GM12878 (cell line): Measurements from ENCODE around the gene ERG. TPM values are rescaled to one million over a fixed set of nuclear protein-coding genes. Genes with fewer than 3 reads are reported as not detected.

Experiments used
- ATAC-seq: fragments of 200-7000 bp; cut with Tn5 transposase; 3 replicates; pipeline ENCODE4 v1.9.1; 2020; ENCODE audit warnings: mild to moderate bottlenecking, moderate library complexity
- BruUV-seq: library from RNA; stranded (reverse); fragments of 400-500 nt; replicated peaks from 2 replicates; lab custom pipeline; 2021; lab: Mats Ljungman, UMichigan
- CTCF ChIA-PET: fragments of 300-600 bp; sonication (Branson Sonifier 250); formaldehyde crosslinking; extraction: SDS; loops from one replicate; lab custom pipeline; 2021; ENCODE audit warnings: inconsistent platforms; lab: Yijun Ruan, JAX
- POLR2A ChIA-PET: fragments of 350-600 bp; formaldehyde crosslinking; extraction: SDS; loops from one replicate; lab custom pipeline; 2021; ENCODE audit warnings: inconsistent platforms; lab: Charles Lee
- RAD21 ChIA-PET: fragments of 300-600 bp; sonication (Branson Sonifier 250); formaldehyde crosslinking; loops from one replicate; lab custom pipeline; 2023; ENCODE audit warnings: antibody characterized with exemption; ENCODE audit not compliant: unreplicated experiment; lab: Charles Lee
- SMC1A ChIA-PET: fragments of 300-600 bp; sonication (Branson Sonifier 250); formaldehyde crosslinking; loops from one replicate; lab custom pipeline; 2023; ENCODE audit not compliant: unreplicated experiment, uncharacterized antibody; lab: Charles Lee
- DNase-seq: peaks from one replicate; pipeline ENCODE4 v3.0.0-alpha.2; 2011; ENCODE audit warnings: low read depth, low spot score
- FAIRE-seq: peaks from 3 replicates; lab custom pipeline; 2011; peaks lifted over from hg19 to GRCh38; lab: Jason Lieb, UNC
- H2AFZ ChIP-seq: 2 replicates; pipeline ENCODE4 v1.6.0; 2011; ENCODE audit warnings: low read depth, low read length, control low read depth; ENCODE audit not compliant: control insufficient read depth
- H3K27ac ChIP-seq: 2 replicates; pipeline ENCODE4 v1.5.1; 2011; ENCODE audit warnings: control low read depth; ENCODE audit not compliant: control insufficient read depth, insufficient read depth
- H3K27me3 ChIP-seq, 2 experiments: replicated peaks in 1 of 2; 2 replicates each; pipeline versions ENCODE4 v1.6.0 to v1.6.1; 2011; ENCODE audit warnings: low read length in 1 of 2; ENCODE audit not compliant: control insufficient read depth in 2 of 2, insufficient read depth in 2 of 2
- H3K36me3 ChIP-seq, 2 experiments: 2 replicates each; pipeline ENCODE4 v1.5.1; 2011; ENCODE audit warnings: low read length in 1 of 2; ENCODE audit not compliant: control insufficient read depth in 2 of 2, insufficient read depth in 2 of 2
- H3K4me1 ChIP-seq: 2 replicates; pipeline ENCODE4 v1.6.1; 2011; ENCODE audit warnings: mild to moderate bottlenecking, low read length, moderate library complexity, mixed read lengths; ENCODE audit not compliant: control insufficient read depth, insufficient read depth
- H3K4me2 ChIP-seq: 2 replicates; pipeline ENCODE4 v1.6.0; 2011; ENCODE audit warnings: control low read depth; ENCODE audit not compliant: control insufficient read depth, insufficient read depth
- H3K4me3 ChIP-seq: fragments of 200-600 bp; sonication (generic); 2 replicates; pipeline ENCODE4 v1.5.1; 2016
- H3K79me2 ChIP-seq: 2 replicates; pipeline ENCODE4 v1.6.0; 2011; ENCODE audit warnings: low read length; ENCODE audit not compliant: control insufficient read depth, insufficient read depth
- H3K9ac ChIP-seq: 2 replicates; pipeline ENCODE4 v1.8.0; 2011; ENCODE audit warnings: low read length, control low read depth, mixed read lengths; ENCODE audit not compliant: control insufficient read depth, insufficient read depth
- H3K9me3 ChIP-seq: replicated peaks from 3 replicates; pipeline ENCODE4 v1.5.1; 2011; ENCODE audit warnings: mild to moderate bottlenecking, low read length; ENCODE audit not compliant: control insufficient read depth, insufficient read depth
- H4K20me1 ChIP-seq: 2 replicates; pipeline ENCODE4 v1.6.0; 2011; ENCODE audit not compliant: control insufficient read depth, insufficient read depth
- CBX5 ChIP-seq: sonication (generic); IDR thresholded peaks from 2 replicates; pipeline ENCODE4 v1.6.1; 2016; ENCODE audit warnings: low read depth, moderate library complexity, mild to moderate bottlenecking, inconsistent platforms
- HDAC6 ChIP-seq: fragments of 200-600 bp; sonication (generic); IDR thresholded peaks from one replicate; pipeline ENCODE4 v1.8.0; 2017; ENCODE audit warnings: antibody characterized with exemption; ENCODE audit not compliant: unreplicated experiment
- HSF1 ChIP-seq: fragments of 150-350 bp; IDR thresholded peaks from 2 replicates; pipeline ENCODE4 v1.6.1; 2014; ENCODE audit warnings: mild to moderate bottlenecking, low read depth, low read length
- KDM1A ChIP-seq: fragments of 200-600 bp; sonication (generic); IDR thresholded peaks from 2 replicates; pipeline ENCODE4 v1.6.1; 2016; ENCODE audit warnings: borderline replicate concordance
- PKNOX1 ChIP-seq: fragments of 450-650 bp; IDR thresholded peaks from 2 replicates; pipeline ENCODE4 v1.6.1; 2016; ENCODE audit warnings: mild to moderate bottlenecking
- POU2F2 ChIP-seq: IDR thresholded peaks from 3 replicates; pipeline ENCODE4 v1.6.1; 2011; ENCODE audit warnings: low read depth, mild to moderate bottlenecking, low read length, borderline replicate concordance
- RB1 ChIP-seq: fragments of 450-650 bp; formaldehyde crosslinking; IDR thresholded peaks from 2 replicates; pipeline ENCODE4 v1.6.1; 2017; ENCODE audit warnings: mild to moderate bottlenecking, borderline replicate concordance
- SUZ12 ChIP-seq: fragments of 200-600 bp; sonication (generic); IDR thresholded peaks from one replicate; pipeline ENCODE4 v1.6.1; 2018; ENCODE audit warnings: antibody characterized with exemption, mild to moderate bottlenecking; ENCODE audit not compliant: unreplicated experiment
- WRNIP1 ChIP-seq: IDR thresholded peaks from 2 replicates; pipeline ENCODE4 v1.6.1; 2011; ENCODE audit warnings: low read depth, low read length, improper control_type of control experiment, borderline replicate concordance
- ZBED1 ChIP-seq: IDR thresholded peaks from 2 replicates; pipeline ENCODE4 v1.6.1; 2016; ENCODE audit warnings: borderline replicate concordance
- WGBS: methylation state at CpG from one replicate; pipeline ENCODE4 v1.1.6; 2016; ENCODE audit warnings: low lambda C conversion rate; ENCODE audit not compliant: insufficient replicate concordance, insufficient coverage; ENCODE audit errors: missing lambda C conversion rate; 5-methylcytosine and 5-hydroxymethylcytosine counted together
- in situ Hi-C: fragments of 300-500 bp; cut with MboI; formaldehyde crosslinking; loops from 9 replicates; pipeline ENCODE4 v1.14.3; 2018; ENCODE audit warnings: mixed read lengths
- intact Hi-C: fragments of 100-400 bp; cut with micrococcal nuclease; formaldehyde crosslinking; loops from one replicate; pipeline ENCODE4 v1.14.2; 2022; ENCODE audit not compliant: unreplicated experiment
- polyA plus RNA-seq, 11 experiments: library from polyadenylated mRNA; depleted of rRNA in 4 of 11; unstranded in 6 of 11; stranded (reverse) in 5 of 11; fragments of >200 nt; fragmentation: Nextera tagmentation in 4 of 11; fragmentation: Illumina TruSeq in 1 of 11; extraction: Ambion mirVana in 4 of 11; extraction: Trizol in 1 of 11; gene quantifications; 1 replicate in 1 of 11; 2 replicates in 10 of 11; pipeline versions ENCODE4 v1.2.1 to v1.2.3, GENCODE V29; 2011 to 2016; ENCODE audit warnings: inconsistent platforms in 2 of 11, missing spikeins in 2 of 11, low read depth in 1 of 11
- total RNA-seq, 4 experiments: library from RNA; depleted of rRNA in 3 of 4; stranded (reverse); fragments of >200 nt in 3 of 4; fragmentation: Illumina TruSeq in 1 of 4; extraction: Trizol in 1 of 4; gene quantifications; 2 replicates each; pipeline versions ENCODE4 v1.2.1 to v1.2.3, GENCODE V29; 2013 to 2021

The ERG gene
- total and polyA plus RNA-seq, 10 of the 15 experiments (the other 5 are each of a cell fraction or from before 2014, with no cell fraction given) = not detected

- Histone ChIP-seq H3K9me3 (no peaks in the 10 kb centered on the region; the same call in 2 of the 3 replicates), H3K4me2 (no peak overlapping the region), H3K79me2 (no peaks in the 10 kb centered on the region), H3K4me3 (no peak overlapping the region), H4K20me1 (no peaks in the 10 kb centered on the region), H3K9ac (no peak overlapping the region), H3K36me3 (no peaks in the 10 kb centered on the region), H3K27me3 (no peaks in the 10 kb centered on the region; a peak in 2 of 4 replicates), H3K4me1 (no peaks in the 10 kb centered on the region), H2AFZ (no peak overlapping the region), H3K27ac (no peak overlapping the region)
- 32% methylated on average over 12 of the region's 12 CpGs for WGBS
- no peak for ATAC-seq
- no peak for FAIRE-seq
- ChIA-PET POLR2A (no interaction called here), SMC1A (no interaction called here), CTCF (no interaction called here), RAD21 (no interaction called here)
- in situ Hi-C loops = no loop called here
- TF ChIP-seq WRNIP1 (no peak), POU2F2 (no peak), RB1 (no peak)
- no TSS peak for BruUV-seq
- intact Hi-C loops = no loop called here
- DNase-seq = no peak
Observed at GRCh38 chr21:38479641-38480525, 18.4 kb downstream of the ERG start.

- in situ Hi-C loops = no loop called here
- WGBS = 3% methylated on average over 4 of the region's 4 CpGs
- FAIRE-seq = no peak
- Histone ChIP-seq H4K20me1 (no peaks in the 10 kb centered on the region), H3K4me1 (no peaks in the 10 kb centered on the region), H3K4me3 (no peak overlapping the region), H3K27ac (no peak overlapping the region), H3K9ac (no peak overlapping the region), H3K27me3 (no peaks in the 10 kb centered on the region; a peak in 2 of 4 replicates), H3K36me3 (no peaks in the 10 kb centered on the region), H3K9me3 (no peaks in the 10 kb centered on the region; the same call in 2 of the 3 replicates), H3K4me2 (no peak overlapping the region), H2AFZ (no peak overlapping the region), H3K79me2 (no peaks in the 10 kb centered on the region)
- ChIA-PET RAD21 (no interaction called here), POLR2A (no interaction called here), SMC1A (no interaction called here), CTCF (no interaction called here)
- DNase-seq = no peak
- no peak for TF ChIP-seq KDM1A
- TF ChIP-seq SUZ12 = no peak
- no peak for TF ChIP-seq HSF1
- no peak for TF ChIP-seq HDAC6
- no peak for TF ChIP-seq ZBED1
- TF ChIP-seq CBX5 = no peak
- no peak for TF ChIP-seq PKNOX1
- intact Hi-C loops = no loop called here
- ATAC-seq = no peak
- BruUV-seq = no TSS peak
Observed at GRCh38 chr21:38478782-38479181, 19.5 kb downstream of the ERG start.
